NCI-H146 treated with DMSO at 0.1 percent for 48 hours (cell line): ENCODE data around the gene CCNY.

Experiments used
- DNase-seq: peaks from one replicate; lab custom pipeline; 2025; ENCODE audit not compliant: unreplicated experiment; lab: John Stamatoyannopoulos, UW

Gene CCNY

DNA sequence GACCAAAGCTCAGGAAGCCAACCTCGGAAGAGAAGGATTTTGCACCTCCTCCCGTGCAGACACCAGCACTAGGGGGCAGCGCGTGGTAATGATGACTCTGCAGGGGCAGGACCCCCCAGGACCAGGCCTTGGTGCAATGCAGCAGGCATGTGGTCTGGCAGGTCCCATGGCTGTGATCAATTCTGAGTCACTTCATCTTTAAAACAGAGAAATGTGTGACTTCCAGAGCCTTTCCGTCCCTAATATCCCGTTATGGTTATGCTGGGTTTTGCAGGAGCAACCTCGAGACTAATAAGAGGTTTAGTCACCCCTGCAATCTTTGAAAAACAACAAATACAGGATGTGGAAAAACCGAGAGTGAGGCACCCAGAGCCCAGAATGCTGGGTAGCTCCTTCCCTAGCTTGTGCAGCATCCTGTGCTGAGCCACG is 238.6 kb downstream of the CCNY start:
- no peak for DNase-seq

DNA sequence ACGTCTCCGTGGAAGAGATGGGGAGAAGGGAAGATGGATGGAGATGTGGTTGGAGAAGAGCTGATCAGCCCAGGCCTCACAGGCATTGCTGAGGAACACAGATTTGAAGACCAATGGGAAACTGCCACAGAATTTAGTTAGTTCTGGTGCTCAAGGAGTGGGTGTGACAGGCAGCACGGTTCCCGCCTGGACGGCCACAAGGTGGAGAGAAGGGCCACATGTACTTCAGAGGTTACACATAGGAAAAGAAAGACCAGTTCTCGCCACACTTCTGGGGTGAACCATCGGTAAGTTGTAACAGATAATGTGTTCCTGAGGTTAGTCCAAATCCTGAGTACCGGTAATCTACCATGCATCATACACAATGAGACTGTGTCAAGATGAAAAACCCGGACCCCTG is 239.3 kb downstream of the CCNY start:
- no peak for DNase-seq

DNA sequence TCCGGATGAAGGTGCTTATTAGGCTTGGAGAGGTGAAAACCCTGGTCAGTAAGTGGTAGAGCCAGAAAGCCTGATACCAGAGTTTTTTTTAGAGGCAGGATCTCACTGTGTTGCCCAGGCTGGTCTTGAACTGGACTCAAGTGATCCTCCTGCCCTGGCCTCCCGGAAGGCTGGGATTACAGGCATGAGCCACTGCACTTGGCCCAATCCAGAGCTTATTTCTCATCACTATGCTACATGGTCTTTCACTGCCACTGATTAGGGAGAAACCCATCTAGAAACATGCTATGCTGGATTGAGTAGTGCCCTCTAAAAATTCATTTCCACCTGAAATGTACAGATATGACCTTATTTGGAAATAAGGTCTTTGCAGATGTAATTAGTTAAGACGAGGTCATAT is 240.4 kb downstream of the CCNY start:
- no peak for DNase-seq

DNA sequence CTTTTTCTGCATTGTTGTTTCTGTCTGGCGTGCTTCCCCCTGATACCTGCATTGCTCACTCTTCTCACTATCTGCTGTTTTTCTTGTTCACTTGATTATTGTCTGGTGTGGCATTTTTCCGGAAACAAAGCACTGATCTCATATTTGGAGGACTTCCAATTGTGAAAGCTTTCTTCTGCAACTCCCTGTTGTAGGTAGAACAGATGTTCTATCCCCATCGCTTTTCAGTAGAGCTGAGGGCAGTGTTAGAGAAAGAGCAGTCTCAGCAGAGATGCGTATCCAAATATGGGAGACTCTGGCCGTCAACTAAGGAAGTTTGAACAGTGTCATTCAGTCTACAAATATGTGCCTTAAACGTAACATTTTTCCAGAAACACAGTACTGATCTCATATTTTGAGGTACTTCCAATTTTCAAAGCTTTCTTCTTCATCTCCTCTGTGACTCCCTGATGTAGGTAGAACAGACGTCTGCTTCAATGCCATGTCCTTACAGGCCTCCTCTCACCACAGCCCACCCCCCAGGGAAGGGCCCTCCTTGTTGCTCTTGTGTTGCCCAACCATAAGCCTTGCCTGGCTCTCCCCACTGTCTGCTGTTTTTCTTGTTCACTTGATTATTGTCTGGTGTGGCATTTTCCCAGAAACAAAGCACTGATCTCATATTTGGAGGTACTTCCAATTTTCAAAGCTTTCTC is 241.8 kb downstream of the CCNY start:
- no peak for DNase-seq

DNA sequence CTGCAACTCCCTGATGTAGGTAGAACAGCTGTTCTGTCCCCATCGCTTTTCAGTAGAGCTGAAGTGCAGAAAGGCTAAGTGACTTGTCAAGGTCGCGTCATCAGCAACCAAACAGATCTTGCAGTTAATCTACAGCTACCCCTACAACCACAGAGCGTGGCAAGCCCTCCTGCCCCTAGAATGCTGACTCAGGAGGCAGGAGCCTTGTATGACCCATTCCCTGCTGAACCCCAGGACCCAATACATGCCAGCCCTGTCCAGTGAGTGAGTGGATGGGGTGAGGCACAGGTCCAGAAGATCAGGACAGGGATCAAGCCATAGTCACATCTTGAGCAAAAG is 242.3 kb downstream of the CCNY start:
- no peak for DNase-seq

DNA sequence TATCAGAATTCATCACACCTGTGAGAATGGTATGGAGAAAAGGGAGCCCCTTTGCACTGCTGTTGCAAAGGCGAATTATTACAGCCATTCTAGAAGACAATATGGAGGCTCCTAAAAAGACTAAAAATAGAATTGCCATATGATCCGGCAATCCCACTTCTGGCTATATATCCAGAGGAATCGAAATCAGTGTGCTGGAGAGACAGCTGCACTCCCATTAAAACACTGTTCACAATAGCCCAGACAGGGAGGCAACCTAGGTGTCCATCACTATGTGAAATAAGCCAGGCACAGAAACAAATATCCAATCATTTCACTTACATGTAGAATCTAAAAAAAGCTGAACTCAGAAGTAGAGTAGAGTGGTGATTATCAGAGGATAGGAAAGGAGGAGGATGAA is 242.8 kb downstream of the CCNY start:
- DNase-seq = no peak

DNA sequence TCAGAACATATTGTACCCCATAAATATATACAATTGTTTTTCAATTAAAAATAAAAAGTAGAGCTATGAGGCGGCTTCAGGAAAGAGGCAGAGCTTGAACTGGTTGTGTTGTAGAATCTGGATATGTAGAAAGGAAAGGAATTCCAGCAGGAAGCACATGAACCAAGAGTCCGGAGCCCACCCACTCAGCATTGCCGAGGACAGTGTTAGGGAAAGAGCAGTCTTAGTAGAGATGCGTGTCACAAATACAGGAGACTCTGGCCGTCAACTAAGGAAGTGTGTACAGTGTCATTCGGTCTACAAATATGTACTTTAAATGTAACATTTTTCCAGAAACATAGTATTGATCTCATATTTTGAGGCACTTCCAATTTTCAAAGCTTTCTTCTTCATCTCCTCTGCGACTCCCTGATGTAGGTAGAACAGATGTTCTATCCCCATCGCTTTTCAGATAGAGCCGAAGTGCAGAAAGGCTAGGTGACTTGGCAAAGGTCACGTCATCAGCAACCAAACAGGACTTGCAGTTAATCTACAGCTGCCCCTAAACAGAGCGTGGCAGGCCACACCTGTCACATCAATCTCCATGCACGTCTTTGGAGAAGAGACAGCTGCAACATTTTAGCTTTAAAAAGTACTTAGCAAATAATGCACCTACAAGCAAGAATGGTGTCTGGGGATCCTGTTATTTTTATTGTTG is 243.6 kb downstream of the CCNY start:
- no peak for DNase-seq

DNA sequence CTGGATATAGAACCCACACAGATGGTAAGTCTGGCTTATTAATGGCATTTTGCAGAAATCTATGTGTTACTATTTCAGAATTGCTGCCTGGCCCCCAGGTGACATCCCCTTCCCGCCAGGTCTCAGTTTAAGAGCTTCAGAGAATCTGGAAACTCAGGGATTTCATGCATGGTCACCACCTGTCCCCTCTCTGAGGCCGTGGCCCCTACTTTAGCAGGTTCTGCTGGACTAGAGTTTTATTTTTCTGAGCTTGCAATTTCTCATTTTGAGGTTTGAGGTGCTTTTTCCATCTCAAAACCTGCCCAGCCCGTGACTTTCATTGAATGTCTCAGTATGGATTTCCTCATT is 244.1 kb downstream of the CCNY start:
- no peak for DNase-seq

DNA sequence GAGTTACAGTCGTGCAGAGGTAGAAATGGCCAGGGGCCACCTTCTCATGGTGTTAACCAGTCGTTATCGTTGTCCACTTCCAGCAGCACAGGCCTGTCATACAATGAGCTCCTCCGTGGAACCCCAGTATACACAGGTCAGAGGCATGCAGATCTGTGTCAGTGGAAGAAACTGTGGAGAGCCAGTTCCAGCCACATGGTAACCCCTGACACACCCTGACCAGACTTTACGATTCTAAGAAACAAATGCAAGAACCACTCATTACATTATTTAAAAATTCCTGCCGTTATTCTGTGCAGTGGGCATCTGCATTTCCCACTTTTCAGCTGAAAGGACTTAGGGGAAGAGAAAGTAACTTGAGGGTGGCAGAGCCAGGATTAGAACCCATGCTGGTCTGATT is 245.3 kb downstream of the CCNY start:
- no peak for DNase-seq

DNA sequence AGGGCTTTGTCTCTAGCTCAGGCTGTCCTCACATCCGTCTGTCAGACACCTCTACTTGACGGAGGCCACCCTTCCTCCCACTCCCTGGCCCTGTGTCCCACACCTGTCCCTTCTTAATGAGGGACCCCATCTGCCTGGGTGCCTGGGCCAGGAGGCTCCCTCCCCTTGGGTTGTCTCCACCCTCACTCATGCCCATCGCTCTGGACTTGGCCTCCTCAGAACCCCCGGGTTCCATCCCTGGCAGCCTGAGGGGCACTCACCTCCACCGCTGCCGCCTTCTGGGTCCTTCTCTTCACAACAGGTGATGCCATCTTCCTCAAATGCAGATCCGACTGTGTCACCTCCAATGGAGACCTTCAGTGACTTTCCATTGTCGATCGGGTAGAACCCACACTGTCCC is 248.6 kb downstream of the CCNY start:
- no peak for DNase-seq

DNA sequence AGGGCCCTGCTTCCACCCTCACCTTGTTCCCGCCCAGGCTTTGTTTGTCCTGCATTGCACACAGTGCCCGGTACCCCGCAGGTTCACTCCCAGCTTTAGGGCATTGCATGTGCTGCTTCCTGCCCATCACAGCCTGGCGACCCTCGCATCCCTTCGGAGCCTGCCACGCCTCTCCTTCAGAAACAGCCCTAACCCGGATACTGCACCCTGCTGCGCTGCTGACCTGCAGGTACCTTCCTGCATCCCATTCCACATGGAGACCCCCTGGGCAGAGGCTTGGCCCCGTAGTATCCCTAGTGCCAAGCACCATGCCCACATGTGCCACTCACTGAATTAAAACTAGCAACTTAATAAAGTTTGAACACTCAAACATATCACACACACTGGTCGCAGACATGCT is 249.0 kb downstream of the CCNY start:
- DNase-seq = no peak

DNA sequence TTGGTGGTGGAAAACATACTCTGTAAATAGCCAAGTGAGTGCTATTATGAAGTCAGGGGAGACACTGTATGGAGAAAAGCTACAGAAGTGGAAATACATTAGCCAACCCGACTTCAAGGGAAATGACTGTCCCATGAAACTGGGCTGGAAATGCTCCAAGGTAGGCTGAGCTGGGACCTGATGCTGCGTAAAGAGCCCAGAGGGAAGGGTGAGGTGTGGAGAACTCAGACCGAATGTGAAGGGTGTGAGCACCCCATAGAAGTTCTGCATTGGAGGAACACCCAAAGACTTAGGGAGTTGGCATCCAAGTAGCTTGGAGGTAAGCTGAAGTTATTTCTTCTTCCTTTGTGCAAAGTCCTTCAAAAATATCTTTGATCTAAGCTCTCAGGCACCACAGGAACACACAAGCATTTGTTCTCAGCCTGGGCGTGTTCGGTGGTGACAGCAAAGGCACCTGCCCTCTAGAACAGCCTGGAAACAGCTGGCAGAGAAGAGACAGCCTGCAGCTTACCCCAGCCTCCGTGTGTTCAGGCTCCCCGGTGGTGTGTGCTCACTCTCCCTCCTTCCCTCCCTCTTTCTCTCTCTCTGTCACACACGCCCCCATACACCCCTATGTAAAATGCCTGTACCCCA is 249.7 kb downstream of the CCNY start:
- no peak for DNase-seq

DNA sequence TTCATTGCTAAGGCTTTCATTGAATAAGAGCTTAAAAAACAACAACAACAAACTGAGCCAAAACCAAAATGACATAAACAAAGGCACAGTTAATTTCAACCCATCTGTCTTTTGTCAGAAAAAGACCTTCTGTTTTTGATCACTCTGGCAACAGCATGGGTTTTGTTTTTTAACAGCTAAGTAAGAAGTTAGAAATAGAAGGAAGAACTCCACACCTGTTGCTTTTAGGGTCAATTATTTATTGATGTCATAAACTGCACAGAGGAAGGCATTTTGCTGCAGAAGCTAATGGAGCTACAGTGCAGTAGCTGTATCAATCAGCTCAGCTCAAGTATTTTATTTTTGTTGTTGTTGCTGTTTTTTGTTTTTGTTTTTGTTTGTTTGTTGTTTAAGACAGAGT is 252.5 kb downstream of the CCNY start:
- DNase-seq = no peak

DNA sequence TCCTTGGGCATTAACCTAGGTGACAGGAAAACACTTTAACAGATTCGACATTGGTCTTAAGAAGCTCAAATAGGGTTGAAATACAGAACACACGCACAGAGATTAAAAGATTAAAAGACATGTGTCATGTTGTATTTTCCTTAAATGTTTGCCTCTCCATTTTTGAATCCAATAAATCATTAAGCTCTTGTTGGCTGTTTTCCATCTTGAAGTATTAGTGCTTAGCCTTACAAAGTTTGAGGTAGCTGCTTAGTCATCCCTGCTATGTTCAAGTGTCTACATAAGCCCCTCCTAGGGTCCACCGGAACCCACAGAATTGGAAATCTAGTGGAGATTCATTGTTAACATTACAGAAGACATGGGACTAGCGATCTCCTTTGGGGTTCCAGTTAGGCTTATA is 256.1 kb downstream of the CCNY start:
- DNase-seq = no peak

DNA sequence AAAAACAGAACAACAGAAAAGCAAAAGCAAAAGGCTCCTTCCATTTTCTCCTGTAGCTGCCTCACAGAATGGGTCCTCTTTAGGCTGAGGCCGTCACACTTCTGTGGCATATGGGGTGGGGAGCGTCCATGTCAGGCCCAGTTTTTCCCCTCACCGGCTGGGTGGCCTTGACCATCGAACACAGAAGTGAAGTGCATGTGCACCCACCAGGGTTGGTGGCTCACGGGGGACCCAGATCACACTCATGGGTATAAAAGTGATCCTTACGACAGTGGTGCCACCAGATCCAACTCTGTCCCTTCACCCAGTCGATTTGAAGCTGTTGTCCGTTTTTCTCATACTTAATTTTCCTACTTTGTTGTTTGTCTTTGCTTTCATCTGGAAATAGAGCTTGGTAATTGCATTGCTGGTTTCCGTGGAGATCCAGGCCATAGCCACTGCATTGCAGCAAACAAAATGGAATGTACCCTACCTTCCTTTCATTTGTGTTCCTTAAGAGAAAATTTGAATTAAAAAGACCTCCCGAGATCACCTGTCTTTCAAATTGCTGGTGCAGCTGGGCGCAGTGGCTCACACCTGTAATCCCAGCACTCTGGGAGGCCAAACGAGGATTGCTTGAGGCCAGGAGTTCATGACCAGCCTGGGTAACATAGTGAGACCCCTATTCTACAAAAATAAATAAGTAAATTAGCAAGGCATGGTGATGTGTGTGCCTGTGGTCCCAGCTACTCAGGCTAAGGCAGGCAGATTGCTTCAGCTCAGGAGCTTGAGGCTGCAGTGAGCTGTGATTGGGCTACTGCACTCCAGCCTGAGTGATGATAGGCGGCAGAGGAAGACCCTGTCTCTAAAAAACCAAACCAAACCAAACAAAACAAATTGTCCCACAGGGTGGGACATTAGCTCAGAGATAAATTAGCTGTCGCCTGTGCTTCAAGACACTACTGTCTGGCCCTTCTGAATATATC is 258.1 kb downstream of the CCNY start:
- DNase-seq = peak; percentile 13

DNA sequence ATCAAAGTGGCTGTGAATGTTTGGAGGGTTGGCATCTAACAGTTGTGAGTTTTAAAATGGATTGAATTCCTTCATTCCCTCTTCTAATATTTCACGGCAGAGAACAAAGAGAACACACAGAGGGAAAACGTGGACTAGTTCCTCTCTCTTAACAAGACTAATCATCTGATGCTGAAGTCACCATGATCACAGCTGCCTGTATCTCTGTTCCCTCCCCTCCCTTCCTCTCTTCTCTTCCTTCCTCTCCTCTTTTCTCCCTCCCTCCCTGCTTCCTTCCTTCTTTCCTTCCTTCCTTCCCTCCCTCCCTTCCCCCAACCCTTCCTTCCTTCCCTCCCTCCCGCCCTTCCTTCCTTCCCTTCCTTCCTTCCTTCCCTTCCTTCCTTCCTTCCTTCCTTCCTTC is 258.8 kb downstream of the CCNY start:
- no peak for DNase-seq

DNA sequence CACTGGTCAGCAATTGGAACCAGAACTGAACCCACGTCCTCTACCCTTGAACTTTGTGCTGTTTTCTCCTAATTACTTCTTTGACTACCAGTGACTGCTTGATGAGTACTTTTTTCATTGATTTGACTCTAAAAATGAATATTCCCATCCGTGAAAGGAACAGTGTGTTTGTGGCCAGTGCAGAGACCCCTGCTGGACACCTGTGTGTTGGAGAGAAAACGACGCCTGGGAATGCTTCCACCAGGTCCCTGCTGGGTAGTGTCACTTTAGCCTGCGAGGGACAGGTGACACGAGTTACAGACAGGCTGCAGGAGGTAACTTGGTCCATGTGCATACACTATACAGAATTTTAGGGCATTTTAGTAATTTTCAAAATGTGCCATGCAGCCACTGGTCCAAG is 262.1 kb downstream of the CCNY start:
- DNase-seq = no peak

DNA sequence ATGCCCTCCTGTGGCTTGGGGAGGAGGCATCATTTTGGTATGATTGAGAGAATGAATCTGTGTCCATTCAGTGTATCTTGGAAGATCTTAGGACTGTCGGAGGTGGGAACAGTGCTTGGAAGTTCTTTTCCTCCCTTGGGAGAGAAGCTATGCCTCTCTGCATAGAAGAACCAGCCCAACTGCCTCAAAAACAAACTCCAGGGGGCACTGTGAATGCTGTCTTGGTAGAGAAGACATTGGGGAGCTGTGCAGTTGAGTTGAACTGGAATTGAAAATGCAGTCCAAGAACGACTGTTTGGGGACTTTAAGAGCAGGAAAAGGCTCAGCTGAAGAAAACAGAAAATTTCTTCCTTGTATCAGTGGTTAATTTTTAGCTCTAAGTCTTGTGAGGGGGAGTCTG is 263.9 kb downstream of the CCNY start:
- no peak for DNase-seq

DNA sequence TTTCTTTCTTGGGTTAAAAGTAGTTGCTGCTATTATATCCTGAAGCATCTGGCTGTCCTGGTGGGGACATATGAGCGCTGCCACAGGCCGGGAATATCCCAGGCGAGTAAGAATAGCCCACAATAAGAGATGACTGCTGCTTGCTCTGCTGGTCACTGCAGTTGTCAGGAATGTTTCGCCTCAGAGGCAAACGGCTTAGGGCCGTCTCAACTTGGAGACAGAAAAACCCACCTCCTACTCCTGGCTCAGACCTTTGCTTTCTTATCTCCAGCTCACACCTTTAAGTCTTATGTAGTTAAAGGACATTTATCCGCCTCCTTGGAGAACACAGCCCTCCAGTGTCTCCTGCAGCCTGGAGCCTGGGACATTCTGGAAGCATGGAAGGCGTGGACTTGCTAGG is 268.9 kb downstream of the CCNY start, which contains the start of gene GJD4:
TSS of gene GJD4 (plus strand) at position 151 of the 400 bp plus-strand sequence. CDS start at position 378, 227 bp downstream.
- no peak for DNase-seq

DNA sequence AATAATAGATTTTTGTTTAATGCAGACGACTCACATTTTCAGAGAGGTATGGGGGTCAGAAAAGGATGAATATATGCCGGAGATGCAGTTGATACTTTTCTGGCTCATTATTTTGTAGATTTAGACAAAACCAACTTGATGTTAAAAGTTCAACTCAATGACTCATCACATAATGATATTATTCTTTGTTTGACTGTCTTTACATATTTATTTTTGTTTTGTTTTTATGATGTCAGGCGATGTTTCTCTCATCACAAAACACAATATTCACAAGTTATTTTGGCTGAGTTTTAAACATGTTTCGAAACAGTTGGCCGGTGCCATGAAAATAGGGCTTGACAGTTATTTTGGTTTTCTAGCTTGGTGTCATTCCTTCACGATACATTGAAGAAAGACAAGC is 270.1 kb downstream of the CCNY start:
- no peak for DNase-seq
